ENCODE results near the gene BRSK2.

BRSK2 gene

GRCh38 chr11:1342946-1343345, 46.8 kb upstream of the BRSK2 start:
- no peak overlapping the region for H3K9ac ChIP-seq (ENCODE audit: low read length)
- TF ChIP-seq CTCF (IDR thresholded peaks at IDR 0.05; ENCODE audit: low read length) (no peak), EZH2 (IDR thresholded peaks at IDR 0.05; ENCODE audit: borderline replicate concordance, low read length) (no peak)
- H3K27me3 ChIP-seq (ENCODE audit: insufficient read depth, low read length), result no peaks in the 10 kb centered on the region

GRCh38 chr11:1343391-1344055, 46.2 kb upstream of the BRSK2 start:
- Histone ChIP-seq H3K9me2 (ENCODE audit: low read depth, low read length) (no peaks in the 10 kb centered on the region), H2AFZ (ENCODE audit: low read length) (no peak overlapping the region), H3K36me3 (ENCODE audit: insufficient read depth, low read length) (no peaks in the 10 kb centered on the region), H3F3A (ENCODE audit: insufficient read depth, low read length) (no peaks in the 10 kb centered on the region), H3K79me2 (ENCODE audit: insufficient read depth, low read length) (no peaks in the 10 kb centered on the region), H3K4me2 (ENCODE audit: low read length) (no peak overlapping the region), H4K20me1 (ENCODE audit: insufficient read depth, low read length) (no peaks in the 10 kb centered on the region), H3K4me1 (ENCODE audit: insufficient read depth, low read length, severe bottlenecking) (no peaks in the 10 kb centered on the region), H3K4me3 (ENCODE audit: low read depth, low read length, poor library complexity, severe bottlenecking) (no peak overlapping the region), H3K9ac (ENCODE audit: low read length) (no peak overlapping the region), H3K9me3 (ENCODE audit: low read length) (no peaks in the 10 kb centered on the region), H3K27me3 (ENCODE audit: insufficient read depth, low read length) (no peaks in the 10 kb centered on the region), H3K27ac (ENCODE audit: low read depth, low read length, poor library complexity, severe bottlenecking) (no peak overlapping the region)
- no peak for TF ChIP-seq CTCF (IDR thresholded peaks at IDR 0.05; ENCODE audit: low read length)

More at GRCh38 chr11:1342946-1343345, 46.8 kb upstream of the BRSK2 start:
- Histone ChIP-seq H3K4me2 (ENCODE audit: low read length) (no peak overlapping the region), H3F3A (ENCODE audit: insufficient read depth, low read length) (no peaks in the 10 kb centered on the region), H3K79me2 (ENCODE audit: insufficient read depth, low read length) (no peaks in the 10 kb centered on the region), H3K9me2 (ENCODE audit: low read depth, low read length) (no peaks in the 10 kb centered on the region), H3K9me3 (ENCODE audit: low read length) (no peaks in the 10 kb centered on the region), H3K4me1 (ENCODE audit: insufficient read depth, low read length, severe bottlenecking) (no peaks in the 10 kb centered on the region), H2AFZ (ENCODE audit: low read length) (no peak overlapping the region), H4K20me1 (ENCODE audit: insufficient read depth, low read length) (no peaks in the 10 kb centered on the region), H3K36me3 (ENCODE audit: insufficient read depth, low read length) (no peaks in the 10 kb centered on the region), H3K27ac (ENCODE audit: low read depth, low read length, poor library complexity, severe bottlenecking) (no peak overlapping the region), H3K4me3 (ENCODE audit: low read depth, low read length, poor library complexity, severe bottlenecking) (no peak overlapping the region)

- Histone ChIP-seq H2AFZ (ENCODE audit: low read length) (no peak overlapping the region), H3K9me2 (ENCODE audit: low read depth, low read length) (no peaks in the 10 kb centered on the region), H3K36me3 (ENCODE audit: insufficient read depth, low read length) (no peaks in the 10 kb centered on the region), H3K9me3 (ENCODE audit: low read length) (no peaks in the 10 kb centered on the region), H3K27ac (ENCODE audit: low read depth, low read length, poor library complexity, severe bottlenecking) (no peak overlapping the region), H3F3A (ENCODE audit: insufficient read depth, low read length) (no peaks in the 10 kb centered on the region), H3K4me1 (ENCODE audit: insufficient read depth, low read length, severe bottlenecking) (no peaks in the 10 kb centered on the region), H3K79me2 (ENCODE audit: insufficient read depth, low read length) (no peaks in the 10 kb centered on the region), H4K20me1 (ENCODE audit: insufficient read depth, low read length) (no peaks in the 10 kb centered on the region), H3K27me3 (ENCODE audit: insufficient read depth, low read length) (no peaks in the 10 kb centered on the region), H3K4me3 (ENCODE audit: low read depth, low read length, poor library complexity, severe bottlenecking) (no peak overlapping the region), H3K9ac (ENCODE audit: low read length) (no peak overlapping the region), H3K4me2 (ENCODE audit: low read length) (no peak overlapping the region)
- TF ChIP-seq EZH2 (IDR thresholded peaks at IDR 0.05; ENCODE audit: borderline replicate concordance, low read length) (no peak), CTCF (IDR thresholded peaks at IDR 0.05; ENCODE audit: low read length) (no peak)
These were observed 45.6 kb upstream of the BRSK2 start for GRCh38 chr11:1344056-1344635.
